ENCODE measurements around the gene OR51B2.

OR51B2 gene

GRCh38 chr11:5291207-5291838, 32.8 kb downstream of the OR51B2 start:
- Histone ChIP-seq H3K9me3 (replicated peaks; ENCODE audit: insufficient read depth, low read length) (no peaks in the 10 kb centered on the region), H3K9me2 (replicated peaks; ENCODE audit: insufficient read depth, low read length) (no peaks in the 10 kb centered on the region), H3K79me2 (ENCODE audit: low read length) (no peaks in the 10 kb centered on the region), H3K4me2 (ENCODE audit: low read depth, low read length) (no peak overlapping the region), H3K27ac (ENCODE audit: low read length) (no peak overlapping the region), H3K4me1 (ENCODE audit: low read length) (peaks cover 25% of the 10 kb centered on the region), H3K4me3 (ENCODE audit: low read length) (no peak overlapping the region), H3K36me3 (replicated peaks; ENCODE audit: insufficient read depth, low read length) (no peaks in the 10 kb centered on the region), H3K9ac (ENCODE audit: low read length) (no peak overlapping the region), H3F3A (ENCODE audit: insufficient read depth, low read length) (no peaks in the 10 kb centered on the region; the same call in 1 of the 2 replicates), H4K20me1 (ENCODE audit: insufficient read depth, low read length) (no peaks in the 10 kb centered on the region), H3K27me3 (replicated peaks; ENCODE audit: insufficient read depth, low read length) (no peaks in the 10 kb centered on the region), H2AFZ (ENCODE audit: low read length) (0 out of 2 replicates have a peak overlapping the region, but pooled peaks have one; percentile 35)
- peak; percentile 68 for DNase-seq
- TF ChIP-seq EZH2phosphoT487 (IDR thresholded peaks at IDR 0.05; ENCODE audit: low read length) (no peak), CTCF (IDR thresholded peaks at IDR 0.05; ENCODE audit: low read length) (peak; percentile 89), EZH2 (optimal IDR thresholded peaks at IDR 0.05; ENCODE audit: low read depth, low read length) (no peak)

- H2AFZ ChIP-seq (ENCODE audit: low read length) = no peak overlapping the region
- TF ChIP-seq EZH2 (optimal IDR thresholded peaks at IDR 0.05; ENCODE audit: low read depth, low read length) (no peak), CTCF (IDR thresholded peaks at IDR 0.05; ENCODE audit: low read length) (no peak), EZH2phosphoT487 (IDR thresholded peaks at IDR 0.05; ENCODE audit: low read length) (no peak)
- H3K4me3 ChIP-seq (ENCODE audit: low read length) = no peak overlapping the region
- no peaks in the 10 kb centered on the region for H3K79me2 ChIP-seq (ENCODE audit: low read length)
- no peaks in the 10 kb centered on the region for H3K9me3 ChIP-seq (replicated peaks; ENCODE audit: insufficient read depth, low read length)
- no peaks in the 10 kb centered on the region for H3K36me3 ChIP-seq (replicated peaks; ENCODE audit: insufficient read depth, low read length)
- no peaks in the 10 kb centered on the region for H4K20me1 ChIP-seq (ENCODE audit: insufficient read depth, low read length)
- DNase-seq = no peak
- H3K4me1 ChIP-seq (ENCODE audit: low read length) = peaks cover 35% of the 10 kb centered on the region
- H3K27me3 ChIP-seq (replicated peaks; ENCODE audit: insufficient read depth, low read length) = no peaks in the 10 kb centered on the region
- H3F3A ChIP-seq (ENCODE audit: insufficient read depth, low read length) = no peaks in the 10 kb centered on the region; the same call in 1 of the 2 replicates
- H3K4me2 ChIP-seq (ENCODE audit: low read depth, low read length) = no peak overlapping the region
- H3K9ac ChIP-seq (ENCODE audit: low read length) = no peak overlapping the region
- H3K27ac ChIP-seq (ENCODE audit: low read length) = no peak overlapping the region
- H3K9me2 ChIP-seq (replicated peaks; ENCODE audit: insufficient read depth, low read length) = no peaks in the 10 kb centered on the region
Observed at GRCh38 chr11:5290106-5290505, 34.0 kb downstream of the OR51B2 start.

GRCh38 chr11:5289696-5290095, 34.4 kb downstream of the OR51B2 start:
- Histone ChIP-seq H3K9ac (ENCODE audit: low read length) (no peak overlapping the region), H3K4me3 (ENCODE audit: low read length) (no peak overlapping the region), H3K4me2 (ENCODE audit: low read depth, low read length) (no peak overlapping the region), H3K9me2 (replicated peaks; ENCODE audit: insufficient read depth, low read length) (no peaks in the 10 kb centered on the region), H3K79me2 (ENCODE audit: low read length) (no peaks in the 10 kb centered on the region), H2AFZ (ENCODE audit: low read length) (peak overlapping the region; percentile 19; the same call in 1 of the 2 replicates), H3K9me3 (replicated peaks; ENCODE audit: insufficient read depth, low read length) (no peaks in the 10 kb centered on the region), H3K27ac (ENCODE audit: low read length) (no peak overlapping the region), H3K36me3 (replicated peaks; ENCODE audit: insufficient read depth, low read length) (no peaks in the 10 kb centered on the region), H4K20me1 (ENCODE audit: insufficient read depth, low read length) (no peaks in the 10 kb centered on the region), H3K27me3 (replicated peaks; ENCODE audit: insufficient read depth, low read length) (no peaks in the 10 kb centered on the region), H3K4me1 (ENCODE audit: low read length) (peaks cover 37% of the 10 kb centered on the region), H3F3A (ENCODE audit: insufficient read depth, low read length) (no peaks in the 10 kb centered on the region; the same call in 1 of the 2 replicates)
- DNase-seq = no peak
- no peak for TF ChIP-seq EZH2phosphoT487 (IDR thresholded peaks at IDR 0.05; ENCODE audit: low read length)
- TF ChIP-seq EZH2 (optimal IDR thresholded peaks at IDR 0.05; ENCODE audit: low read depth, low read length) = no peak
- no peak for TF ChIP-seq CTCF (IDR thresholded peaks at IDR 0.05; ENCODE audit: low read length)

Measured in MM.1S (cell line).